Gastrocnemius medialis (tissue), 4 donors: Measurements from ENCODE around the gene C1orf116. TPM values are rescaled to one million over a fixed set of nuclear protein-coding genes. Genes with fewer than 3 reads are reported as not detected.

ENCODE experiments used
- ATAC-seq, 2 donors: fragments of 150-250 bp; one replicate each; pipeline ENCODE4 v1.9.1; 2016
- DNase-seq, 2 donors: peaks; one replicate each; pipeline ENCODE4 v3.0.0-alpha.2; 2019
- H3K27ac ChIP-seq, 4 donors: fragments of 200-600 bp; sonication (generic); 1 replicate in 1 of 4; 2 replicates in 3 of 4; pipeline ENCODE4 v1.5.1; 2016 to 2018; ENCODE audit warnings: mild to moderate bottlenecking in 2 of 4, moderate library complexity in 1 of 4
- H3K27me3 ChIP-seq, 3 donors: fragments of 200-600 bp; sonication (generic) in 2 of 3; 1 replicate in 1 of 3; 2 replicates in 2 of 3; pipeline versions ENCODE4 v1.5.1 to v1.6.0; 2016 to 2019; ENCODE audit warnings: mild to moderate bottlenecking in 1 of 3, moderate library complexity in 1 of 3
- H3K36me3 ChIP-seq, 2 donors: fragments of 200-600 bp; sonication (generic) in 1 of 2; one replicate each; pipeline ENCODE4 v1.5.1; 2017 to 2018
- H3K4me1 ChIP-seq, 2 donors: fragments of 200-600 bp; sonication (generic) in 1 of 2; one replicate each; pipeline ENCODE4 v1.5.1; 2016 to 2017; ENCODE audit warnings: mild to moderate bottlenecking in 2 of 2
- H3K4me3 ChIP-seq, 4 donors: fragments of 200-600 bp; sonication (generic) in 3 of 4; 1 replicate in 1 of 4; 2 replicates in 3 of 4; pipeline ENCODE4 v1.5.1; 2016 to 2019; ENCODE audit warnings: mild to moderate bottlenecking in 2 of 4
- H3K9me3 ChIP-seq, 3 donors: fragments of 200-600 bp; sonication (generic) in 2 of 3; 1 replicate in 1 of 3; 2 replicates in 2 of 3; pipeline ENCODE4 v1.5.1; 2016 to 2019
- POLR2A ChIP-seq, 2 donors: fragments of 450-650 bp; IDR thresholded peaks; one replicate each; pipeline ENCODE4 v1.6.1; 2017; ENCODE audit warnings: antibody characterized with exemption in 2 of 2, mild to moderate bottlenecking in 2 of 2, moderate library complexity in 2 of 2
- in situ Hi-C, 4 donors: fragments of 200-750 bp; cut with MboI; loops; one replicate each; pipeline versions ENCODE4 v1.15.0 to v1.8.0; 2017; ENCODE audit warnings: low sequenced_read_pairs in 4 of 4
- intact Hi-C: fragments of 100-400 bp; cut with DNase I; formaldehyde crosslinking; loops from one replicate; pipeline ENCODE4 v1.15.1; 2023; ENCODE audit warnings: low total_unique reads
- total RNA-seq, 4 donors: library from RNA; depleted of rRNA; stranded (reverse); fragments of >200 nt; gene quantifications; one replicate each; pipeline versions ENCODE4 v1.1.0 to v1.2.3, GENCODE V29; 2016
- TF ChIP-seq, protein P1 (sequence below), 5 experiments: fragments of 450-650 bp in 3 of 5; fragments of 200-600 bp in 2 of 5; sonication (generic) in 2 of 5; IDR thresholded peaks in 4 of 5; conservative IDR thresholded peaks in 1 of 5; 1 replicate in 4 of 5; 2 replicates in 1 of 5; pipeline ENCODE4 v1.5.1; 2016 to 2019; ENCODE audit warnings: antibody characterized with exemption in 5 of 5, mild to moderate bottlenecking in 3 of 5, moderate library complexity in 3 of 5

The C1orf116 gene
- total RNA-seq, 4 donors from 2014 or later, result 0.46 to 1.1 (median 0.65) TPM

- Histone ChIP-seq H3K27me3 (no peaks in the 10 kb centered on the region), H3K4me1 (no peaks in the 10 kb centered on the region), H3K9me3 (no peaks in the 10 kb centered on the region), H3K27ac (no peak overlapping the region), H3K4me3 (no peak overlapping the region), H3K36me3 (no peaks in the 10 kb centered on the region)
- ATAC-seq, result no peak
- TF ChIP-seq, protein P1, sequence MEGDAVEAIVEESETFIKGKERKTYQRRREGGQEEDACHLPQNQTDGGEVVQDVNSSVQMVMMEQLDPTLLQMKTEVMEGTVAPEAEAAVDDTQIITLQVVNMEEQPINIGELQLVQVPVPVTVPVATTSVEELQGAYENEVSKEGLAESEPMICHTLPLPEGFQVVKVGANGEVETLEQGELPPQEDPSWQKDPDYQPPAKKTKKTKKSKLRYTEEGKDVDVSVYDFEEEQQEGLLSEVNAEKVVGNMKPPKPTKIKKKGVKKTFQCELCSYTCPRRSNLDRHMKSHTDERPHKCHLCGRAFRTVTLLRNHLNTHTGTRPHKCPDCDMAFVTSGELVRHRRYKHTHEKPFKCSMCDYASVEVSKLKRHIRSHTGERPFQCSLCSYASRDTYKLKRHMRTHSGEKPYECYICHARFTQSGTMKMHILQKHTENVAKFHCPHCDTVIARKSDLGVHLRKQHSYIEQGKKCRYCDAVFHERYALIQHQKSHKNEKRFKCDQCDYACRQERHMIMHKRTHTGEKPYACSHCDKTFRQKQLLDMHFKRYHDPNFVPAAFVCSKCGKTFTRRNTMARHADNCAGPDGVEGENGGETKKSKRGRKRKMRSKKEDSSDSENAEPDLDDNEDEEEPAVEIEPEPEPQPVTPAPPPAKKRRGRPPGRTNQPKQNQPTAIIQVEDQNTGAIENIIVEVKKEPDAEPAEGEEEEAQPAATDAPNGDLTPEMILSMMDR (IDR thresholded peaks at IDR 0.05 in 4 of 5, conservative IDR thresholded peaks at IDR 0.05 in 1 of 5), result no peak
- TF ChIP-seq POLR2A (IDR thresholded peaks at IDR 0.05), result no peak
- intact Hi-C loops, result loop anchor here (5.0 kb wide), 1 partner anchor 347 kb away; no protein-coding TSS in a partner anchor
- in situ Hi-C loops, result no loop called here
- DNase-seq, result no peak
Observed at GRCh38 chr1:206979379-206980043, 53.0 kb downstream of the C1orf116 start.

GRCh38 chr1:206978259-206978658 lies 54.3 kb downstream of the C1orf116 start:
- no peak for DNase-seq
- intact Hi-C loops, result no loop called here
- no peak for ATAC-seq
- TF ChIP-seq POLR2A (IDR thresholded peaks at IDR 0.05), result no peak
- TF ChIP-seq, protein P1 (IDR thresholded peaks at IDR 0.05 in 4 of 5, conservative IDR thresholded peaks at IDR 0.05 in 1 of 5), result no peak
- in situ Hi-C loops, result no loop called here
- no peaks in the 10 kb centered on the region for H3K9me3 ChIP-seq
- no peaks in the 10 kb centered on the region for H3K4me1 ChIP-seq
- no peak overlapping the region for H3K4me3 ChIP-seq
- H3K36me3 ChIP-seq, result no peaks in the 10 kb centered on the region
- no peak overlapping the region for H3K27ac ChIP-seq
- no peaks in the 10 kb centered on the region for H3K27me3 ChIP-seq

- in situ Hi-C loops, result no loop called here
- TF ChIP-seq, protein P1 (IDR thresholded peaks at IDR 0.05 in 4 of 5, conservative IDR thresholded peaks at IDR 0.05 in 1 of 5), result no peak
- no peak for TF ChIP-seq POLR2A (IDR thresholded peaks at IDR 0.05)
- intact Hi-C loops, result no loop called here
- ATAC-seq, result no peak
- Histone ChIP-seq H3K4me3 (no peak overlapping the region), H3K27ac (no peak overlapping the region), H3K27me3 (no peaks in the 10 kb centered on the region), H3K9me3 (no peaks in the 10 kb centered on the region), H3K4me1 (no peaks in the 10 kb centered on the region), H3K36me3 (no peaks in the 10 kb centered on the region)
- no peak for DNase-seq
Observed at GRCh38 chr1:206975306-206975705, 57.2 kb downstream of the C1orf116 start.

GRCh38 chr1:206974140-206974539 lies 58.4 kb downstream of the C1orf116 start:
- H3K36me3 ChIP-seq, result no peaks in the 10 kb centered on the region
- H3K4me3 ChIP-seq, result no peak overlapping the region
- DNase-seq (no peak), ATAC-seq (no peak)
- TF ChIP-seq POLR2A (IDR thresholded peaks at IDR 0.05), result no peak
- TF ChIP-seq, protein P1 (IDR thresholded peaks at IDR 0.05 in 4 of 5, conservative IDR thresholded peaks at IDR 0.05 in 1 of 5), result no peak
- no peaks in the 10 kb centered on the region for H3K9me3 ChIP-seq
- no peaks in the 10 kb centered on the region for H3K4me1 ChIP-seq
- H3K27me3 ChIP-seq, result no peaks in the 10 kb centered on the region
- no peak overlapping the region for H3K27ac ChIP-seq
- intact Hi-C loops, result no loop called here
- in situ Hi-C loops, result no loop called here

GRCh38 chr1:206972728-206973127 lies 59.8 kb downstream of the C1orf116 start:
- TF ChIP-seq POLR2A (IDR thresholded peaks at IDR 0.05), result no peak
- TF ChIP-seq, protein P1 (IDR thresholded peaks at IDR 0.05 in 4 of 5, conservative IDR thresholded peaks at IDR 0.05 in 1 of 5), result no peak
- no peaks in the 10 kb centered on the region for H3K36me3 ChIP-seq
- in situ Hi-C loops (no loop called here), intact Hi-C loops (no loop called here)
- H3K27ac ChIP-seq, result no peak overlapping the region
- H3K4me3 ChIP-seq, result no peak overlapping the region
- ATAC-seq (no peak), DNase-seq (no peak)
- H3K4me1 ChIP-seq, result no peaks in the 10 kb centered on the region
- H3K9me3 ChIP-seq, result no peaks in the 10 kb centered on the region
- H3K27me3 ChIP-seq, result no peaks in the 10 kb centered on the region
